ENCODE measurements around the gene PTPRS. TPM values are rescaled to one million over a fixed set of nuclear protein-coding genes. Genes with fewer than 3 reads are reported as not detected.
"Not testable (repeated sequence)": the region's sequence is repeated elsewhere in the genome, so short reads cannot be mapped to it uniquely, and the experiment has no call there.

The PTPRS gene
- polyA plus RNA-seq, 1 donor = 71.2 TPM

DNA sequence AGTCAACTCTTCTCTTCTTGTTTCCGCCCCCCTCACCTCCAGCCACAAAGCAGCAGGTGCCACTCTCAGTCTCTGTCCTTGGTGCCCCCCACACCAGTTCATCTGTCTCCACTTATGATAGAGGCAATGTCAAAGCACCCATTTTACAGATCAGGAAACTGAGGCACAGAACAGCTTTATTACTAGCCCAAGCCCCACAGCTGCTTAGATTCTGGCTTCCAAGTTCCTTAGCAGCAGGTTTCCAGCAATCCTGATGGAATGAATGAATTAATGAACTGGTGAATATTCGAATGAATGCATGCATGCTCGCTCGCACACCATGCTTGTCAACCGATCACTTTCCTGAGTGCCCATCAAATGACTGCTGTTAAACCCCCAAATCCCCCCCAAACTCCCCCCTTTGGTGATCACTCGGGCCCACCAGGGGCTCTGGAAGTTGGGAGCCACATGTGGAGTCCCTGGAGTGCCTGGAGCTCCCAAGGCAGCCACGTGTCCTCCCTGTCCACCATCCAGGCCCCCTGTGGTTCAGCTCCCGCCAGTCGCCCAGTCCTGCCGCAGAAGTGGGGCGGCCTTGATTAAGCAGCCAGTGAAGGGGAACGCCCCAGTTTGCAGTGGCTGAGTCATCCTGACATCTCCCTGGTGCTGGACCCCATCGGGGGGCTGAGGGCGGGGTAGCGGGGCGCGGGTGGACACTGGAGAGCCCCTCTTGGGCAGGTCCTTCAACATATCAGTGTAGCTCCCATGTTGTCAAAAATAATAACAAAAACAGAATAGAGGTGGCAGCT lies 6.8 kb downstream of the PTPRS start:
- no peak for DNase-seq

DNA sequence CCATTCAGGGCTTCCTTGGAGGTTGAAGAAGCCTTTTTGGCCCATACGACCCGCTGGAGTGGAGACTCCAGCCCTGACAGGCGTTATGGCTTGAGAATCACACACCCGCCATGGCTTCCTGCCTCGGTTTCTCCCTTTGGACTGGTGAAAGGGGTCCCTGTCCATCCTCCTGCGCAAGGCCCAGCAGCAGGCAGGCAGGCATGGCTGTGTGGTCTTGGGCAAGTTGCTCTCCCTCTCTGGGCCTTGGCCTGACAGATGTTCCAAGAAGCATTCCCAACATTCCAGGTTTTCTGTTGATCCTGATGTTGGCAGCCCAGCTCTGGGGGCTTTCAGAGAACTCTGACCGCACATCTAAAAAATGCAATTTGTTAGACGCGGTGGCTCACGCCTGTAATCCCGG lies 8.1 kb downstream of the PTPRS start:
- no peak for DNase-seq

DNA sequence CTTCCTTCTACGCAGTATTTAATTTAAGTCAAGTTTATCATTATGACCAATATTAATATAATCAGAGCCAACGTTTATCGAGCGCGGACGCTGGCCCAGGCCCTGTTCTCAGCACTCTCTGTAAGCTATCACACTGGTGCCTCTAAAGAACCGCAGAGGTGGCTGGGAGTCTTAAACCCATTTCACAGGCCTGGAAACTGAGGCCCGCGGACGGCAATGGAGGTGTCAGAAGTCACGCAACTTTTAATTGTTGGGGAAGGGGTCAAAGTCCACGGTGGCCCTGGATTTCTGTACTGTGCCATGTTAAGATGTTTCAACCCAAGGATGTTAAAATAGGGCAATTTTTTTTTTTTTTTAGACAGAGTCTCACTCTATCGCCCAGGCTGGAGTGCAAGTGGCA lies 8.8 kb downstream of the PTPRS start:
- no peak for DNase-seq

DNA sequence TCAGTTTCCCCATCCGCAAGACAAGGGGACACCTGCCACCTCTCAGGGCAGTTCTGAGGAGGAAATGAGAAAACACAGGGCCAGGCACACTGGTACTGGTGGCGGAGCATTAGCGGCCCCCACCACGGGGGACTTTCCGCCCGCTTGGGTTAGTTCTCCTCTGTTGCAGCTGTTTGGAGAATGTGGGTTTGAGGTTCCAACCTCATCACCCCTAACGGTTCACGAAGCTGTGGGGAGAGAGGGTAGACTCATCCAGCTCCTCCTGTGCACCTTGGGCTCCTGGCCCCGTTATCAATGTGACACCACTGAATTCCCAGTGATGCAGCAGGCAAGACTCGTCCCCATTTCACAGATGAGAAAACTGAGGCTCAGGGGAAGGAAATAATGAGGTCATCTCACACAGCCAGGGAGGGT lies 10.3 kb downstream of the PTPRS start:
- DNase-seq = no peak

DNA sequence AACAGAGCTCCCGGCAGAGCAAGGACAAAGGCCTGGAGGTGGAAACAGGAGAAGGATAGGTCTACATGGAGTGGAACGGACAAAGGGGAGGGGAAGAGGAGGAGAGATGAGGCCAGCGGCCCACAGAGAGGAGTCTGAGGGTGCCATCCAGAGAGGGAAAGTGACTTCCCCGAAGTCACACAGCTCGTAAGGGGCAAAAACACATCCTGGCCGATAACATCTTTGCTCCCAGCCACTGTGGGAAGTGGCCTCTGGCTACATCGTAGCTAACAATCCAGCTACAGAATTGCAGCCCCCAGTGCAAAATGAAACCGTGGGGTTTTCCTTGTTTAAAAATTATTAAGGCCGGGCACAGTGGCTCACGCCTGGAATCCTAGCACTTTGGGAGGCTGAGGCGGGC lies 11.5 kb downstream of the PTPRS start:
- DNase-seq = no peak

DNA sequence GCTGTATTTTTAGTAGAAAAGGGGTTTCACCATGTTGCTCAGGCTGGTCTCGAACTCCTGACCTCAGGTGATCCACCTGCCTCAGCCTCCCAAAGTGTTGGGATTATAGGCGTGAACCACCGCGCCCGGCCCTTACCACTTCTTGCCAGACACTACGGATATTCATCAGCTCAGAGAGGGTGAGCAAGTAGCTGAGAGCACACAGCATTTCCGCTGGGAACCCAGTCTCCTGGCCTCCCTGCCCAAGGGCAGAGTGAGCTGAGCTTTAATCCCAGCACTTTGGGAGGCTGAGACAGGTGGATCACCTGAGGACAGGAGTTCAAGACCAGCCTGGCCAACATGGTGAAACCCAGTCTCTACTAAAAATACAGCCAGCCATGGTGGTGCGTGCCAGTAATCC lies 12.2 kb downstream of the PTPRS start:
- not testable (repeated sequence) for DNase-seq

DNA sequence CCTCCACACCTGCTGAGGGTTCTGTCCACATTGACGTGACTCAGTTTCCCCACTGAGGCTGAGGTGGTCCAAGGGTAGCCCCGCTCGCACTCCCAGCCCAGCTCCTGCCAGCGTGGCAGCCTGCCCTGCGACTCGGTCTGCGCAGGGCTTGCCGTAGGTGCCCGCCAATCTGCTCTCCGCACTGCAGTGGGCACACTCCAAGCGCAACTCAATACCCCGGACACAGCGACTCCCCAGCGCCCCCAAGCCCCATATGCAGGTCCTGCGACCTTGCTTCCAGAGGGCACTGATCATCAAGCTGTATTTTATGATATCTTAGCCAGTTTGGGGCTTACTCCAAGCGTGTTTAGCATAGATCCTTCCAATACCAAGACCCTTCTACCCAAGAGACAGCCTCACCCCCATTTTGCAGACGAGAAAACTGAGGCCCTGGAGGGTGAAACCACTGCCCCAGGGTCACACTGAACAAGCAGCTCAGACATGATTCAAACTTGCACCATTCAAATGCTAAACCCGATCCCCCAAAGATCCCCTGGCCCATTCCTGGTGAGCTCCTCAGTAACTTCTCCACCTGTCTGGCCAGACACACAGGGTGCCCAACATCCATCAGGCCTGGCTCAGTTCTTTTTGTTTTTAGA lies 13.5 kb downstream of the PTPRS start:
- no peak for DNase-seq

DNA sequence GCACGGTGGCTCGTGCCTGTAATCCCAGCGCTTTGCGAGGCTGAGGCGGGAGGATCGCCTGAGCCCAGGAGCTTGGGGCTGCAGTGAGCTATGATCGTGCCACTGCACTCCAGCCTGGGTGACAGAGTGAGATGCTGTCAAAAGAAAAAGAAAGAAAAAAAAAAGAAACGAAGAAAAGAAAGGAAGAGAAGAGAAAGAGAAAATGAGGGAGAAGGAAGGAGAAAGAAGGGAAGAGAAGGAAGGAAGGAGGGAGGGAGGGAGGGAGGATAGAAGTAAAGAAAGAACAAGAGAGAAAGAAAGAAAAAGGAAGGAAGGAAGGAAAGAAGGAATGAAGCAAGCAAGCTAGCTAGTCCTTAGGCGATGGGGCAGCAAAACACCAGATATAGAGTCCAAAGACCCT lies 14.1 kb downstream of the PTPRS start:
- no peak for DNase-seq

DNA sequence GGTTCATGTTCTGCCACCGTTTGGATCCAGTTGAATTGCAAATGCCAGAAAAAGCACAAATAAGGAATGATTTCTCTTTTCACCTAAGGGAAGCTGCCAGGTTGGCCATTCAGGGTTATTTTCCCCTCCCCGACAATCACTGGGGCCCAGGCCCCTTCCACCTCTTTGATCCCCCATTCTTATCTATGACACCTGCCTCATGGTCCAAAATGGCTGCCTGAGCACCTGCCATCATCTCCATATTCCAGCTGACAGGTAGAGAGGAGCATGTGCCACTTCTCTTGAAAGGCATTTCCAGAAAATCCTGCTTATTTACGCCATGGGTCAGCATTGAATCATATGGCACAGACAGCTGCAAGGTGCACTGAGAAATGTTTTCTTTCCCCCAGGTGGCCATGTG lies 15.7 kb downstream of the PTPRS start:
- DNase-seq = no peak

DNA sequence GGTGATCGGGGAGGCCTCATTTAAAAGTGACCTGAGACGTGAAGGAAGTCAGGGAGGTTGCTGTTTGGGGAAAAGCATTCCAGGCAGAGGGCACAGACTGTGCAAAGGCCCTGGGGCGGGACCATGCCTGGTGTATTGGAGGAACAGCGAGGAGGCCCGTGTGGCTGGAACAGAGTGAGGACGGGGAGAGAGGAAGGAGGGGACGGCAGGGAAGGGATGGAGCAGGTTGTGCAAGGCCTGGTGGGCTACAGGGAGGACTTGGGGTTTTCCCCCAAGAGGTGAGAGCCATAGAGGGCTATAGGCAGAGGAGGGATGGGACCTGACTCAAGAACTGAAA lies 17.2 kb downstream of the PTPRS start:
- DNase-seq = no peak

DNA sequence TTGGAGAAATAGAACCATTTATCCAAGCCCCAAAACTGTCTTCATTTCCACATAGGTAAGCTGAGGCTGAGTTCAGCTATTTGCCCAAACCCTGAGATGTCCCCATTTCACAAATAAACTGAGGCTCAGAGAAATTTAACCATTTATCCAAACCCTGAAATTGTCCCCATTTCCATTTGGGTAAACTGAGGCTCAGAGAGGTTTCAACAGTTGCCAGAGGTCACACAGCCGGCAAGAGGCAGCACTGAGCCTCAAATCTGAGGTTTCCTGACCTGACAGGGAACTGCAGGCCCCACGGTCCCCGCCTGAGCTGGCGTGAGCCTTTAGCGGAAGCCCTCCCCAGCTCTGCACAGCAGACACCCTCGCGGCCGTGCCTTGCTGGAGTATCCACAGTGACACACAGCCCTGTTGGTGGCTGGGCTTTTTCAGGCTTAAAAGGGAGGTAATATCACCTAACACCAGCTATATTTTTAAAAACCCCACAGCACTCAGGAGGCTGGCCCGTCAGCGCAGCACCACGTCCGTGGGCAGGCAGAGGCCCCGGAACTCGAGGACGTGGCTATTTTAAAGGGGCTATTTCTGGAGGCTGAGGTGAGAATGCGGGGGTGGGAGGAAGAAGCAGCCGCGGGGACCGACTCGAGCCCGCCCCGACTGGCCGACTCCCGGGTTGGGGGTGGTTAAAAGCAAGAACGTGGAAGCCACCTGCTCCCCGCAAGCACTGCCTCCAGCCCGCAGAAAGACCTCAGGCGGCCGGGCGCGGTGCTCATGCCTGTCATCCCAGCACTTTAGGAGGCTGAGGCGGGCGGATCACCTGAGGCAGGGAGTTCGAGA lies 18.5 kb downstream of the PTPRS start:
- no peak for DNase-seq

DNA sequence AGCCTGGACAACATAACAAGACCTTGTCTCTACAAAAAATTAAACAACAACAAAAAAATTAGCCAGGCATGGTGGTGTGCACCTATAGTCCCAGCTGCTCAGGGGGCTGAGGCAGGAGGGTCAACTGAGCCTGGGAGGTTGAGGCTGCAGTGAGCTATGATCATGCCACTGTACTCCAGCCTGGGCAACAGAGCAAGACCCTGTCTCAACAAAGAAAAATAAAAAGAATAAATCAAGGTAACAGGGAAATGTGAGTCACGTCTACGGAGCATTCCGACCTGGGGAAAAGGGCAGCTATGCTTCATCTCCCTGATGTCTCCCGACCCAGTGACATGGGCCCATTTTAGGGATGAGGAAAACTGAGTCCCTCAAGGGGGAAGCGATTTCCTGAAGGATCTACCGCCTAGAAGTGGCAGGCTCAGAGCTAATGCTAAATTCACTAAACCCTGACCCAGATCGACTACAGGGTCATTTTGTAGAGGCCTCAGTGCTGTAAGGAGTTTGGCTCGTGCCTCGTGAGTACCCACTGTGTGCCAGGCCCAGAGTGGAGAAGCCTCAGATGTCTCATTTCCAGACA lies 19.5 kb downstream of the PTPRS start:
- DNase-seq = no peak

DNA sequence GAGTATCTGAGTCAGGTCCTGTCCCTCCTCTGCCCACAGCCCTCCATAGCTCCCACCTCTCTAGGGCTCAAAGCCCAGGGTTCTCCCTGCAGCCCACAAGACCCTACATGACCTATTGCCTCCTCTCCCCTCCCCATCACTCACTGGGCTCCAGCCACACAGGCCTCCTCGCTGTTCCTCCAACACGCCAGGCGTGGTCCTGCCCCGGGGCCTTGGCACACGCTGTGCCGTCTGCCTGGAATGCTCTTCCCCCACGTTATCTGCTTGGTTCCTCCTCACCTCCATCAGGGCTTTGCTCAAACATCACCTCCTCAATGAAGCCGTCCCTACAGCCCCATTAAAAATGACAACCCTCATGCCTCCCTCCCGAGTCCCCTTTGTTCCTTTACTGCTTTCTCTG lies 21.1 kb downstream of the PTPRS start:
- DNase-seq = no peak

DNA sequence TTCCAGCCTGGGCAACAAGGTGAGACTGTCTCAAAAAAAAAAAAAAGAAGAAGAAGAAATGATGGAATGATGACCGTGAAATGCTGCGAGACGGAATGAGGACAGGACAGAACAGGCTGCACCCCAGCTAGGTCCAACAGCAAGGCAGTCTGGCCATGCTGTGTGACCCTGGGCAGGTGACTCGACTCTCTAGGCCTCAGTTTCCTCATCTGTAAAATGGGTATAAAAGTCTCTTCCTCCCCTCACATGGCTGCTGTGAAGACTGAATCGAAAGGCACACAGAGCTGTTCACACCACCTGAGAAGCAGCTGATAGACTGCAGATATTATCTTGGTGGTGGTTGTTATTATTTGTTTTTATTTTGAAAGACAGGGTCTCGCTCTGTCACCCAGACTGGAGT lies 22.3 kb downstream of the PTPRS start:
- DNase-seq = no peak

DNA sequence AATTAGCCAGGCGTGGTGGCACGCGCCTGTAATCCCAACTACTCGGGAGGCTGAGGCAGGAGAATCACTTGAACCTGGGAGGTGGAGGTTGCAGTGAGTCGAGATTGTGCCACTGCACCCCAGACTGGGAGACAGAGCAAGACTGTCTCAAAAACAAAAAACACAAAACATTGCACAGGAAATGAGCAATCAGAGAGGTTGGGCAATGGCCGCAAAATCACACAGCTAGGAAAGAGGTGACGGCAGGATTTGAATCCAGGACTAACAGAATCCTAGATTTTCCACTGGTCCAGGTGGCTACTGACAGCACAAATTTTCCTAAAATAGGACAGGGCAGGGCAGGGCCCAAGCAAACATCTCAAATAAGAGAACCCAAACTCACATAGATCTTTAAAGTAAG lies 23.3 kb downstream of the PTPRS start:
- DNase-seq = no peak

DNA sequence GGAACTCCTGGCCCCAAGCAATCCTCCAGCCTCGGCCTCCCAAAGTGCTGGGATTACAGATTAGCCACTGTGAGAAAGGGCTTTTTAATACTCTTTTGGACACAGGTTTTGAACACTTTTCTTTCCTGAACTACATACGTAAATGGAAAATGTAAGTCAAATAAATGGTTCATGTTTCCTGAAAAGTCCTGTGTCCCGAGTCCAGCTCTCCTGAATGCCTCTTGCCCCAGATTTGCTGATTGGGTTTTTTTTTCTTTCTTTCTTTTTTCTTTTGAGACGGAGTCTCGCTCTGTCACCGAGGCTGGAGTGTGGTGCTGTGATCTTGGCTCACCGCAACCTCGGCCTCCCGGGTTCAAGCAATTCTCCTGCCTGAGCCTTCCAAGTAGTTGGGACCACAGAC lies 24.5 kb downstream of the PTPRS start:
- no peak for DNase-seq

DNA sequence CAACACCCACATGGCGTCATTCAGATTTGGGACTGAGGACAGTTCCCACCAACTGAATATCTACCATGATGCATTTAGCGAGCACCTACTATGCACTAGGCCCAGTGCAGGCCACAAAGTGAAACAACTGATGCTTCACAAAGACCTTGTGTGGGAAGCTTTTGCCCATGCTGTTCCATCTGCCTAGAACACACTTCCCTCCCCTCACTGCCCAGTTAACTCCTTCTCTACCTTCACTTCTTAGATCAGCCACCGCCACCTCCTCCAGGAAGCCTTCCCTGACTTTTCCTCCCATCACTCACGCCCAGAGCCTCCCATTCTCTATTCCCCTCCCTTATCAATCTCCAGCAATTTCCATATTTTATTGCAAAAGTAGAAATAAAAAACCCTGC lies 25.7 kb downstream of the PTPRS start:
- DNase-seq = no peak

DNA sequence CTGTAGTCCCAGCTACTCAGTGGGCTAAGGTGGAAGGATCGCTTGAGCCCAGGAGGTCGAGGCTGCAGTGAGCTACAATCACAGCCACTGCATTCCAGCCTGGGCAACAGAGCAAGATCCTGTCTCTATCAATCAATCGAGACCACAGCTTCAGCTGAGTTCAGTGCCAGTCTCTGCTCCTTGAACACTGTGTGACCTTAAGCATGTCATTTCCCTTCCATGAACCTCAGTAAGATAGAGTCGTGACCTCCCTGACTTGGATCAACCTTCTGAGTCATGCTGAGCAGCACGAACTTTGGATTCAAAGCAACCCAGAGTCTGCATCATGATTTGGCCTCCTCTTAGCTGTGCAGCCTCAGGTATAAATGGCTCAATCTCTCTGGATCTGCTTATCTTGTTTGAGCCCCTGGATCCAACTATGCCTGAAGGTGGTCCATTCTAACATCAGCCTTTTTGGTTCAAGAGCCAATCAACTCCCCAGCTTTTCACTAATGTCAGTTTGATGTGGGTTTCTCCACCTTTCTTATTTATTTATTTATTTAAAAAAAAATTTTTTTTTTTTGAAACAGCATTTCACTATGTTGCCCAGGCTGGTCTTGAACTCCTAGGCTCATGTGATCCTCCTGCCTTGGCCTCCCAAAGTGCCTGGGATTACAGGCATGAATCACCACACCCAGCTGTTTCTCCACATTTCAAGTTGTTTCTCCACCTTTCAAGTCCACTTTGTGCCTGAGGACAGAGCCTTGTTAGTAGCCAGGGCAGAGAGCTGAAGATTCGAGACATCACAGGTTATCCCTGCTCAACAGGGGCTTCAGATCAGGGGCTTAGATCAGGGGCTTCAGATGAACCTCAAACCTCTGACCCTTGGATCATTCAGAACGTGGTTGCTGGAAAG lies 26.4 kb downstream of the PTPRS start:
- DNase-seq = no peak

DNA sequence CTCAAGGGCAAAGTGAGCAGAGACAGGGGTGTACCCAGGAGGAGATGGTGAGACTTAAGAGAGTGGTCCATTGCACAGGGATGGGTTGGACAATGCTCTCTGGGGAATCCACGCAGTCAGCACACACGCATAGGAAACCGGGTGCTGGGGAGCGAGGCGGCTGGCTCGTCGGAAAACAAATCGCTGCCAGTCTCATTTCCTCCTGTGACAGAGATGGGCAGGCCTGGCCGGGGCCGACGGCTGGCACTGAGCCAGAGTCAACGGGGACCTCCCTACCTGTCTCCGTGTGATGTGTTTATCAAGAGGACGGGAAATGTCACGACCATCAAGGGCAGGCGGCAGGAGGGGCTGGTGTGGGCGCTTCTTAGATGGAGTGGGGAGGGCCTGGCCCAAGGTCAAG lies 27.3 kb downstream of the PTPRS start:
- peak; percentile 39 for DNase-seq

DNA sequence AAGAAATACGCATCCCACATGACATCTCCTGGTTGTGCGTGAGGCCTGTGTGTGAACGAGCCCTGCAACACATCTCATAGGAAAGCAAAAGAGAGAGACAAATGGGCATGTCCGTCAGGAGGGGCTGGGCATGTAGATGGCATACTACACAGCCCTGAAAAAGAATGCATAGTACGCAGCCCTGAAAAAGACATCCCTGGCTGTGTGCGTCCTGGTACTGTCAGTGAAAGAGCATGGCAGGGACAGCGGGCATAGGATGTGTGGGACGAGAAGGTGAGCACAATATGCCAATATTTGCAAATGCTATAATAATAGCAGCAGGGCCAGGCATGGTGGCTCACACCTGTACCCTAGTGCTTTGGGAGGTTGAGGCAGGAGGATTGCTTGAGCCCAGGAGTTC lies 28.6 kb downstream of the PTPRS start:
- DNase-seq = no peak

DNA sequence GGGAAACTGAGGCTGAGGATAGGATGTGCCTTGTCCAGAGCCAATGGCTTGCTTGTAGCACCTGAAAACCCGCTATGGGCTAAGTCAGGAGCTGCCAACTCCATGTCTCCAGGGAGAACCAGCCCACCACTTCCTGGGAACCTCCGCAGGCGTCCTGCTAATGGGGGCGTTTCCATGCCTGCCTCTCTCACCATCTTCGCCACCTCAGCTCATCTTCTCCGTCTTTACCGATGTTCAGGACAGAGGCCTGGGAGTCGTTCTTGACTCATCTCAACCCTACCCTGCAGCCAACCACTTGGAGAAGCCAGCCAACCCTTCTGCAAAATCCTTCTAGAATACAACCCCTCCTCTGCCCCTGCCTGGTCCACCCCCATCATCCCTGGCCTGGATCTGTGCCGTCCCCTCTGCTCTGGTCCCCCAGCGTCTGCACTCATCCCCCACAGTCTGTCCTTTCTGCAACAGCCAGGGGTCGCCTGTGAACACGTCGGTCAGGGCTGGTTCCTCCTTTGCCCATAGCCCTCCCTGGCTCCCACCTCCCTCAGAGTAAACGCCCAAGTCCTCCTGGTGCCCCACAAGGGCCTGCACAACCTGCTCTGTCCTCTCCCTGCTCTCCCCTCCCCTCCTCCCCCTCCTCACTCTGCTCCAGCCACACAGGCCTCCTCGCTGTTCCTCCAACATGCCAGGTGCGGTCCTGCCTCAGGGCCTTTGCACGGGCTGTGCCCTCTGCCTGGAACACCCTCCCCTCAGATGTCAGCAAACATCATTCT lies 31.0 kb downstream of the PTPRS start:
- no peak for DNase-seq
